Measurements from ENCODE around the gene MACROD2. TPM values are rescaled to one million over a fixed set of nuclear protein-coding genes. Genes with fewer than 3 reads are reported as not detected.

Gene MACROD2
- total RNA-seq, 1 donor from 2014 or later = 2.5 TPM

DNA sequence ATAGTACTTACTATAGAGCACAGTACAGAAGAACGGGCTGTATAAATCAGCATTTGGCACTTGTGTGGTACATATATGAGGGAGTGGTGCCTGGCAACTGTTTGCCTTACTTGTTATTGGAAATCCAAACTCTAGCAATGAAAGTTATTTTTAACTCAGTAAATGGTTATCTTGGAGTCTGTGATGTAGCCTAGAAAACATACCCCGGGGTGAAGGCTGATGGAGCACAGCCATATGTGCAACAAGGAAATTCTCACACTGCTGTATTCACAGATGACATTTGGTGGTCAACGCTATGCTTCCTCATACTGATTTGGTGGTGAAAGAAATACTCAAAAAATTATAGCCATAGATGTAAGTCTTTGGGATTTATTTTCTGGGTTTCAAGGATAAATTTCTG is 1149.6 kb downstream of the MACROD2 start:
- Mint-ChIP-seq H3K9me3 (ENCODE audit: unreplicated experiment) (no peaks in the 10 kb centered on the region), H3K27ac (ENCODE audit: unreplicated experiment) (no peak overlapping the region), H3K27me3 (ENCODE audit: unreplicated experiment) (no peaks in the 10 kb centered on the region), H3K4me1 (ENCODE audit: unreplicated experiment) (peaks cover 2% of the 10 kb centered on the region), H3K4me3 (ENCODE audit: unreplicated experiment) (no peak overlapping the region), H3K36me3 (ENCODE audit: unreplicated experiment) (no peaks in the 10 kb centered on the region)
- TF ChIP-seq, protein P1, sequence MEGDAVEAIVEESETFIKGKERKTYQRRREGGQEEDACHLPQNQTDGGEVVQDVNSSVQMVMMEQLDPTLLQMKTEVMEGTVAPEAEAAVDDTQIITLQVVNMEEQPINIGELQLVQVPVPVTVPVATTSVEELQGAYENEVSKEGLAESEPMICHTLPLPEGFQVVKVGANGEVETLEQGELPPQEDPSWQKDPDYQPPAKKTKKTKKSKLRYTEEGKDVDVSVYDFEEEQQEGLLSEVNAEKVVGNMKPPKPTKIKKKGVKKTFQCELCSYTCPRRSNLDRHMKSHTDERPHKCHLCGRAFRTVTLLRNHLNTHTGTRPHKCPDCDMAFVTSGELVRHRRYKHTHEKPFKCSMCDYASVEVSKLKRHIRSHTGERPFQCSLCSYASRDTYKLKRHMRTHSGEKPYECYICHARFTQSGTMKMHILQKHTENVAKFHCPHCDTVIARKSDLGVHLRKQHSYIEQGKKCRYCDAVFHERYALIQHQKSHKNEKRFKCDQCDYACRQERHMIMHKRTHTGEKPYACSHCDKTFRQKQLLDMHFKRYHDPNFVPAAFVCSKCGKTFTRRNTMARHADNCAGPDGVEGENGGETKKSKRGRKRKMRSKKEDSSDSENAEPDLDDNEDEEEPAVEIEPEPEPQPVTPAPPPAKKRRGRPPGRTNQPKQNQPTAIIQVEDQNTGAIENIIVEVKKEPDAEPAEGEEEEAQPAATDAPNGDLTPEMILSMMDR (IDR thresholded peaks at IDR 0.05) = no peak
- no peak for DNase-seq (ENCODE audit: extremely low spot score, unreplicated experiment)

DNA sequence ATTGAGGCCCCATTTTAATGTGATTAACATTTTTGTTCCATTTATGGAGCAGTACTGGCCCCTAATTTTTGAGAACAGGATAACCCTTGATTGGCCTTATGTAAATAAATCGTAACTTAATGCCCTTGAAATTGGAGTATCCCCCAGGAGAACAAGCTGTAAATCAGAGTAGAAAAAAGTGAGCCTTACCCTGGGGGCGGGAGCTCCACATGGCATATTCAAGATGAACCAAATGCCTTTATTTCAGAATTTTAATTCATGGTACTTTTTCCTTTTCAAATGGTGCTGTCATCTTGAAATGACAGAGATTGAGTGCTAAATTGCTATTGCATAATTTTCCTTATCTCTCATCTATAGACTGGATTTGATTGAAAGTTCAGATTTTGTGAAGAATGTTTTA is 1151.6 kb downstream of the MACROD2 start:
- Mint-ChIP-seq H3K27ac (ENCODE audit: unreplicated experiment) (no peak overlapping the region), H3K4me3 (ENCODE audit: unreplicated experiment) (no peak overlapping the region), H3K4me1 (ENCODE audit: unreplicated experiment) (peaks cover 2% of the 10 kb centered on the region), H3K27me3 (ENCODE audit: unreplicated experiment) (no peaks in the 10 kb centered on the region), H3K36me3 (ENCODE audit: unreplicated experiment) (no peaks in the 10 kb centered on the region), H3K9me3 (ENCODE audit: unreplicated experiment) (no peaks in the 10 kb centered on the region)
- DNase-seq (ENCODE audit: extremely low spot score, unreplicated experiment) = no peak
- TF ChIP-seq, protein P1 (IDR thresholded peaks at IDR 0.05) = no peak

DNA sequence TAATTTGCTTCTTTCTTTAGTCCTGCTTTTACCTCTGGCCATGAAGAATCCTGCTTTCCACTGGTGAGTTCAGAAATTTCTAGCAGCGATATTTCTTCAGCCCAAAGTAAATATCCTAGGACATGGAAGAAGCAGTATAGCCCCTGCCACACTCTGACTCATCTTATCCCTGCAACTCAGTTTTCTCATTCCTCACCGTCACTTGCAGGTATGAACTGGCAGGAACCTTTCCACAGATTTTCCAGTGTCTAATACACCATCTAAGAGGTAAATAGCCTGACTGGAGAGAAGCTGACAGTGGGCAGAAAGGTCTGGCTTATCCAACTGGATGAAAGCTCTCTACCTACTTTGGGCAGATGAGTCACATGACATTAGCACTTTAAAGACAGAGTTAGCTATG is 1158.8 kb downstream of the MACROD2 start:
- Mint-ChIP-seq H3K36me3 (ENCODE audit: unreplicated experiment) (no peaks in the 10 kb centered on the region), H3K27me3 (ENCODE audit: unreplicated experiment) (no peaks in the 10 kb centered on the region), H3K4me3 (ENCODE audit: unreplicated experiment) (no peak overlapping the region), H3K27ac (ENCODE audit: unreplicated experiment) (no peak overlapping the region), H3K9me3 (ENCODE audit: unreplicated experiment) (peaks cover 3% of the 10 kb centered on the region), H3K4me1 (ENCODE audit: unreplicated experiment) (no peaks in the 10 kb centered on the region)
- TF ChIP-seq, protein P1 (IDR thresholded peaks at IDR 0.05) = no peak
- no peak for DNase-seq (ENCODE audit: extremely low spot score, unreplicated experiment)

DNA sequence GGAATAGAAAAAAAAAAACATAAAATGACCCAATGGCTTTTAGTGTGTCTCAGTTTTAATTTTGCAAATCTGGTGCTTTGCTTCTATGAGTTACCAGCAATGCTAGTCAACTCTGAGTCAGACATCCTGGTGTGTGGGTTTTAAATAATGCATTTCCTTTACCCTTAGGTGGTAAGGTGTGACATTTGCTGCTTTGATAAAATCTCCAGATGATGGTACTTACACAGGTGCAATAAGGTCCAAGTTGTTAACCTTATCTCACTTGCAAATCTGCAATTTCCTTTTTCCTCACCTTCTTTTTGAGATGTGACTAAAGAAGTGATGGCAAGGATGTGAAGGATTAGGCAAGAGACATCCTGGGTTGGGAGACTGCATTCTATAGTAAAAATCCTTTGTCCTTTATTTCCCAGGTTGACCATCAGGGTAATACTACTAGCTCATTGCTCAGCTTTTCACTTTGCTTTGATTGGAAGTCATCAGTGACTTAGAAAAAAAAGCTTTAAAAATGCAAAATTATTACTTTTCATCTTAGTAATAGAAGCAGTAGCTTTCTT is 1160.6 kb downstream of the MACROD2 start:
- H3K27ac Mint-ChIP-seq (ENCODE audit: unreplicated experiment) = no peak overlapping the region
- no peak for DNase-seq (ENCODE audit: extremely low spot score, unreplicated experiment)
- TF ChIP-seq, protein P1 (IDR thresholded peaks at IDR 0.05) = no peak
- H3K4me3 Mint-ChIP-seq (ENCODE audit: unreplicated experiment) = no peak overlapping the region
- no peaks in the 10 kb centered on the region for H3K27me3 Mint-ChIP-seq (ENCODE audit: unreplicated experiment)
- no peaks in the 10 kb centered on the region for H3K36me3 Mint-ChIP-seq (ENCODE audit: unreplicated experiment)
- H3K9me3 Mint-ChIP-seq (ENCODE audit: unreplicated experiment) = peaks cover 3% of the 10 kb centered on the region
- H3K4me1 Mint-ChIP-seq (ENCODE audit: unreplicated experiment) = no peaks in the 10 kb centered on the region

DNA sequence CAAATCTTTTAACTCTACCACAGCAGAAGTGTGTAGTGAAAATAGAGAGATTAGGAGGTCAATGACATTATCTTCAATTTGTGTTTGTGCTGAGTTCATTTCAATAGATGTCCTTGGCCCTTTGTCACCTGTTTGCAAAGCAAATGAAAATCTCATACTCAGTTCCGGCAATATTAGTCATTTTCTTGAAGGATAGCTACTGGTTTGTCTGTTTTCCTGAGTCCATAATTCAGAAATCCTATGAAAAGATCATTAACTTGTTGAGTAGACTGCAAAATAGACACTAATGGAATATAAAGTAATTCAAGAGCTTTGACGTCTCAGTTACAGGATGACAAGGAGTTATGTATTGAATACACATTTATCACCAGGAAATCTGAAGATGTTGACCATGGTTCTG is 1163.2 kb downstream of the MACROD2 start:
- Mint-ChIP-seq H3K27me3 (ENCODE audit: unreplicated experiment) (no peaks in the 10 kb centered on the region), H3K36me3 (ENCODE audit: unreplicated experiment) (no peaks in the 10 kb centered on the region), H3K4me1 (ENCODE audit: unreplicated experiment) (no peaks in the 10 kb centered on the region), H3K27ac (ENCODE audit: unreplicated experiment) (no peak overlapping the region), H3K4me3 (ENCODE audit: unreplicated experiment) (no peak overlapping the region), H3K9me3 (ENCODE audit: unreplicated experiment) (no peaks in the 10 kb centered on the region)
- TF ChIP-seq, protein P1 (IDR thresholded peaks at IDR 0.05) = no peak
- no peak for DNase-seq (ENCODE audit: extremely low spot score, unreplicated experiment)

Data from osteocyte (in vitro differentiated cells).